ENCODE measurements around the gene KIAA1549. TPM values are rescaled to one million over a fixed set of nuclear protein-coding genes. Genes with fewer than 3 reads are reported as not detected.

KIAA1549 gene
- polyA plus RNA-seq, 2 of the 4 experiments (the other 2 are of a cell fraction) = 4.1 to 4.7 TPM

DNA sequence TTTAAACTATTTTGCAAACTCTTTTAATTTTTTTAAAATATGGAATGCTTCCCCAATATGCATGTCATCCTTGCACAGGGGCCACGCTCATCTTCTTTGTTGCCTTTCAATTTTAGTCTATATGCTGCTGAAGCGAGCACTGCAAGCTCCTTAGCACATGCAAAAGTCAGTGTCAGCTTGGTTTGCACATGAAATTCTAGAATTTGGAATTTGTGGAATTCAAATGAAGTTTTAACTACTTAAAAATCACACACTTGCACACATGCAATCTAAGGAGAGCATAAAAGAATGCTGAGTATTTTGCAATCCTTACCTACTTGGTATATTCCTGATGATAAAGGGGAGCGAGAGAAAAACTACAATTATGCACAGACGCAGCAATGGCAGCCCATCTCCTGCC is 104.9 kb downstream of the KIAA1549 start:
- ChIA-PET POLR2A (no interaction called here), CTCF (interaction anchor here (0.9 to 2.5 kb wide), 4 partner anchors 10 to 19 kb away, joined by 3 to 19 read pairs (median 4); no protein-coding TSS in a partner anchor)

DNA sequence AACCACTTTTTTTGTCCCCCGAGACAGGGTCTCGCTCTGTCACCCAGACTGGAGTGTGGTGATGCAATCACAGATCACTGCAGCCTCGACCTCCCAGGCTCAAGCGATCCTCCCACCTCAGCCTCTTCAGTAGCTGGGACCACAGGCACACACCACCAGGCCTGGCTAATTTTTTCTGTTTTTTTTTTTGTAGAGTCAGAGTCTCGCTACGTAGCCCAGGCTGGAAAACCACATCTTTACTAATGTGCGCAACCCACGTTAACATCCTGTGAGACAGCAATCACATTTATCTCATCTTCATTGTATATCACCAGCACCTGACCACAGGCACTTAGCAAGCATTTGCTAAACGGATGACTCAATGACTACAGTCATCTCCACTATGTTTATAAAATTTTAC is 105.4 kb downstream of the KIAA1549 start:
- Histone ChIP-seq H3K4me1 (peaks cover 26% of the 10 kb centered on the region), H3K4me3 (no peak overlapping the region), H3K9me3 (no peaks in the 10 kb centered on the region), H3K27ac (peak overlapping the region in 1 of 2 experiments; percentile 72; a peak in 3 of 6 replicates), H3K4me2 (peak overlapping the region; percentile 36)
- FAIRE-seq (peak; percentile 49), ATAC-seq (peak; percentile 71 to 75; a peak in 5 of 6 replicates), DNase-seq (ENCODE audit: low read depth in 1 of 2, low spot score in 1 of 2) (no peak)
- 69% methylated on average over 9 of the region's 9 CpGs for WGBS (ENCODE audit: missing lambda C conversion rate)
- POLR2A ChIA-PET = no interaction called here
- CTCF ChIA-PET = interaction anchor here (0.9 to 2.5 kb wide), 4 partner anchors 10 to 20 kb away, joined by 3 to 19 read pairs (median 5); no protein-coding TSS in a partner anchor
- TF ChIP-seq JUN (IDR thresholded peaks at IDR 0.05) = 0 out of 5 replicates have a peak, but pooled peaks of 1 of the 2 experiments have one; percentile 20
- TF ChIP-seq RFX5 (IDR thresholded peaks at IDR 0.05) = no peak
- peak in 1 of 2 experiments; percentile 43; a peak in 2 of 4 replicates for TF ChIP-seq CEBPB (IDR thresholded peaks at IDR 0.05)
- TF ChIP-seq PHF8 (IDR thresholded peaks at IDR 0.05; ENCODE audit: borderline replicate concordance, low read depth) = no peak
- no peak for TF ChIP-seq CHD4 (IDR thresholded peaks at IDR 0.05; ENCODE audit: borderline replicate concordance)
- no peak for TF ChIP-seq RCOR1 (IDR thresholded peaks at IDR 0.05; ENCODE audit: low read depth, low read length)
- no peak for TF ChIP-seq PBX3 (IDR thresholded peaks at IDR 0.05)
- TF ChIP-seq JUNB (IDR thresholded peaks at IDR 0.05) = 0 out of 2 replicates have a peak, but pooled peaks have one; percentile 24
- TF ChIP-seq EP300 (IDR thresholded peaks at IDR 0.05) = peak in 1 of 2 experiments; percentile 43; a peak in 1 of 5 replicates
- no peak for TF ChIP-seq EHF (CRISPR knock-in tag; IDR thresholded peaks at IDR 0.05)
- peak; percentile 36 for TF ChIP-seq FOSL2 (IDR thresholded peaks at IDR 0.05)
- peak; percentile 33; the same call in 1 of the 2 replicates for TF ChIP-seq FOSL2 (CRISPR knock-in tag; IDR thresholded peaks at IDR 0.05)

More for the DNA sequence above, 104.9 kb downstream of the KIAA1549 start:
- DNase-seq (ENCODE audit: low read depth in 1 of 2, low spot score in 1 of 2) = no peak
- no peak for FAIRE-seq
- TF ChIP-seq, protein P1, sequence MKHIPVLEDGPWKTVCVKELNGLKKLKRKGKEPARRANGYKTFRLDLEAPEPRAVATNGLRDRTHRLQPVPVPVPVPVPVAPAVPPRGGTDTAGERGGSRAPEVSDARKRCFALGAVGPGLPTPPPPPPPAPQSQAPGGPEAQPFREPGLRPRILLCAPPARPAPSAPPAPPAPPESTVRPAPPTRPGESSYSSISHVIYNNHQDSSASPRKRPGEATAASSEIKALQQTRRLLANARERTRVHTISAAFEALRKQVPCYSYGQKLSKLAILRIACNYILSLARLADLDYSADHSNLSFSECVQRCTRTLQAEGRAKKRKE (CRISPR knock-in tag; IDR thresholded peaks at IDR 0.05; ENCODE audit: low read depth) = no peak
- no peak for TF ChIP-seq FOSB (CRISPR knock-in tag; IDR thresholded peaks at IDR 0.05)
- TF ChIP-seq, protein P2, sequence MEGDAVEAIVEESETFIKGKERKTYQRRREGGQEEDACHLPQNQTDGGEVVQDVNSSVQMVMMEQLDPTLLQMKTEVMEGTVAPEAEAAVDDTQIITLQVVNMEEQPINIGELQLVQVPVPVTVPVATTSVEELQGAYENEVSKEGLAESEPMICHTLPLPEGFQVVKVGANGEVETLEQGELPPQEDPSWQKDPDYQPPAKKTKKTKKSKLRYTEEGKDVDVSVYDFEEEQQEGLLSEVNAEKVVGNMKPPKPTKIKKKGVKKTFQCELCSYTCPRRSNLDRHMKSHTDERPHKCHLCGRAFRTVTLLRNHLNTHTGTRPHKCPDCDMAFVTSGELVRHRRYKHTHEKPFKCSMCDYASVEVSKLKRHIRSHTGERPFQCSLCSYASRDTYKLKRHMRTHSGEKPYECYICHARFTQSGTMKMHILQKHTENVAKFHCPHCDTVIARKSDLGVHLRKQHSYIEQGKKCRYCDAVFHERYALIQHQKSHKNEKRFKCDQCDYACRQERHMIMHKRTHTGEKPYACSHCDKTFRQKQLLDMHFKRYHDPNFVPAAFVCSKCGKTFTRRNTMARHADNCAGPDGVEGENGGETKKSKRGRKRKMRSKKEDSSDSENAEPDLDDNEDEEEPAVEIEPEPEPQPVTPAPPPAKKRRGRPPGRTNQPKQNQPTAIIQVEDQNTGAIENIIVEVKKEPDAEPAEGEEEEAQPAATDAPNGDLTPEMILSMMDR (IDR thresholded peaks at IDR 0.05) = no peak
- 97% methylated on average over 4 of the region's 4 CpGs for WGBS (ENCODE audit: missing lambda C conversion rate)
- Histone ChIP-seq H3K4me3 (no peak overlapping the region), H3K4me1 (peaks cover 26% of the 10 kb centered on the region), H3K9me3 (no peaks in the 10 kb centered on the region), H3K27ac (peak overlapping the region in 1 of 2 experiments; percentile 44; a peak in 2 of 6 replicates), H3K4me2 (peak overlapping the region; percentile 36)
- ATAC-seq = no peak

- no peak for FAIRE-seq
- ATAC-seq = no peak; a peak in 1 of 6 replicates
- H3K27ac ChIP-seq = no peak overlapping the region
- no peak for DNase-seq (ENCODE audit: low read depth in 1 of 2, low spot score in 1 of 2)
- ChIA-PET CTCF (interaction anchor here (0.7 to 0.9 kb wide), 2 partner anchors 13 to 227 kb away, joined by 3 read pairs; no protein-coding TSS in a partner anchor), POLR2A (interaction anchor here (1.1 kb wide), 1 partner anchor 486 kb away, joined by 3 read pairs; the partner anchor contains the start of gene LUC7L2)
- H3K4me2 ChIP-seq = 0 out of 3 replicates have a peak overlapping the region, but pooled peaks have one; percentile 1
- 79% methylated on average over 5 of the region's 5 CpGs for WGBS (ENCODE audit: missing lambda C conversion rate)
- no peak overlapping the region for H3K4me3 ChIP-seq
- no peaks in the 10 kb centered on the region for H3K9me3 ChIP-seq
- H3K4me1 ChIP-seq = peaks cover 26% of the 10 kb centered on the region
- no peak for TF ChIP-seq BCL3 (IDR thresholded peaks at IDR 0.05)
These were observed 107.8 kb downstream of the KIAA1549 start for GRCh38 chr7:138873220-138873892.
